GM12892 (cell line): ENCODE data around the gene ARMC2.

Source experiments
- POLR2A ChIP-seq: IDR thresholded peaks from 2 replicates; pipeline ENCODE4 v1.6.1; 2011; ENCODE audit warnings: low read depth, low read length, control low read depth
- TAF1 ChIP-seq: IDR thresholded peaks from 2 replicates; pipeline ENCODE4 v1.6.1; 2011; ENCODE audit warnings: low read depth, mild to moderate bottlenecking, control low read depth, low read length, borderline replicate concordance

- TF ChIP-seq POLR2A, result no peak
- no peak for TF ChIP-seq TAF1
Measured at GRCh38 chr6:108850669-108851465, 2.6 kb downstream of the ARMC2 start.
